ENCODE results near the gene CLEC1A. TPM values are rescaled to one million over a fixed set of nuclear protein-coding genes. Genes with fewer than 3 reads are reported as not detected.

The CLEC1A gene
- total RNA-seq, 2 experiments from 2014 or later = not detected

GRCh38 chr12:10088955-10089900 lies 9.6 kb downstream of the CLEC1A start:
- DNase-seq = no peak
- Mint-ChIP-seq H3K4me1 (peaks cover 3% of the 10 kb centered on the region), H3K36me3 (peaks cover 1% of the 10 kb centered on the region), H3K9me3 (peaks cover 3% of the 10 kb centered on the region), H3K27me3 (peaks cover 10% of the 10 kb centered on the region), H3K4me3 (no peak overlapping the region), H3K27ac (no peak overlapping the region)
- POLR2A ChIA-PET = no interaction called here
- no peak for ATAC-seq (ENCODE audit: low read depth)

GRCh38 chr12:10088031-10088430 lies 10.8 kb downstream of the CLEC1A start:
- ATAC-seq (ENCODE audit: low read depth) (no peak), DNase-seq (no peak)
- Mint-ChIP-seq H3K9me3 (peaks cover 7% of the 10 kb centered on the region), H3K36me3 (peaks cover 1% of the 10 kb centered on the region), H3K4me3 (no peak overlapping the region), H3K27ac (no peak overlapping the region), H3K27me3 (peaks cover 10% of the 10 kb centered on the region), H3K4me1 (peaks cover 3% of the 10 kb centered on the region)
- POLR2A ChIA-PET = no interaction called here

GRCh38 chr12:10086387-10086786 lies 12.4 kb downstream of the CLEC1A start:
- no peak for ATAC-seq (ENCODE audit: low read depth)
- POLR2A ChIA-PET = no interaction called here
- DNase-seq = no peak
- Mint-ChIP-seq H3K9me3 (peaks cover 9% of the 10 kb centered on the region), H3K36me3 (peaks cover 1% of the 10 kb centered on the region), H3K4me3 (no peak overlapping the region), H3K27me3 (peaks cover 11% of the 10 kb centered on the region), H3K27ac (no peak overlapping the region), H3K4me1 (peaks cover 3% of the 10 kb centered on the region)

GRCh38 chr12:10084733-10085132 lies 14.1 kb downstream of the CLEC1A start:
- POLR2A ChIA-PET = no interaction called here
- peaks cover 1% of the 10 kb centered on the region for H3K36me3 Mint-ChIP-seq
- H3K9me3 Mint-ChIP-seq = peaks cover 12% of the 10 kb centered on the region
- peaks cover 9% of the 10 kb centered on the region for H3K27me3 Mint-ChIP-seq
- ATAC-seq (ENCODE audit: low read depth) = no peak
- no peak overlapping the region for H3K4me3 Mint-ChIP-seq
- DNase-seq = no peak
- H3K4me1 Mint-ChIP-seq = no peaks in the 10 kb centered on the region
- no peak overlapping the region for H3K27ac Mint-ChIP-seq

- Mint-ChIP-seq H3K27me3 (peaks cover 9% of the 10 kb centered on the region), H3K36me3 (peaks cover 1% of the 10 kb centered on the region), H3K27ac (no peak overlapping the region), H3K4me3 (no peak overlapping the region), H3K4me1 (no peaks in the 10 kb centered on the region), H3K9me3 (peaks cover 12% of the 10 kb centered on the region)
- POLR2A ChIA-PET = no interaction called here
- DNase-seq = no peak
- no peak for ATAC-seq (ENCODE audit: low read depth)
Measured at GRCh38 chr12:10082117-10082874, 16.5 kb downstream of the CLEC1A start.

- peaks cover 23% of the 10 kb centered on the region for H3K27me3 Mint-ChIP-seq
- H3K27ac Mint-ChIP-seq = no peak overlapping the region
- ATAC-seq (ENCODE audit: low read depth) (no peak), DNase-seq (no peak)
- POLR2A ChIA-PET = no interaction called here
- H3K4me3 Mint-ChIP-seq = no peak overlapping the region
- no peaks in the 10 kb centered on the region for H3K9me3 Mint-ChIP-seq
- H3K36me3 Mint-ChIP-seq = no peaks in the 10 kb centered on the region
- H3K4me1 Mint-ChIP-seq = no peaks in the 10 kb centered on the region
Measured at GRCh38 chr12:10075451-10075850, 23.3 kb downstream of the CLEC1A start.

GRCh38 chr12:10073261-10073660 lies 25.5 kb downstream of the CLEC1A start:
- DNase-seq = no peak
- H3K36me3 Mint-ChIP-seq = no peaks in the 10 kb centered on the region
- H3K27me3 Mint-ChIP-seq = peaks cover 24% of the 10 kb centered on the region
- no peaks in the 10 kb centered on the region for H3K9me3 Mint-ChIP-seq
- H3K4me3 Mint-ChIP-seq = no peak overlapping the region
- ATAC-seq (ENCODE audit: low read depth) = no peak
- H3K27ac Mint-ChIP-seq = no peak overlapping the region
- H3K4me1 Mint-ChIP-seq = no peaks in the 10 kb centered on the region
- POLR2A ChIA-PET = no interaction called here

GRCh38 chr12:10072131-10072530 lies 26.7 kb downstream of the CLEC1A start:
- DNase-seq = no peak
- H3K27ac Mint-ChIP-seq = no peak overlapping the region
- H3K4me1 Mint-ChIP-seq = no peaks in the 10 kb centered on the region
- H3K36me3 Mint-ChIP-seq = no peaks in the 10 kb centered on the region
- POLR2A ChIA-PET = no interaction called here
- no peak for ATAC-seq (ENCODE audit: low read depth)
- H3K9me3 Mint-ChIP-seq = no peaks in the 10 kb centered on the region
- H3K27me3 Mint-ChIP-seq = peaks cover 29% of the 10 kb centered on the region
- H3K4me3 Mint-ChIP-seq = no peak overlapping the region

GRCh38 chr12:10070380-10070779 lies 28.4 kb downstream of the CLEC1A start:
- no peak overlapping the region for H3K4me3 Mint-ChIP-seq
- no peak overlapping the region for H3K27ac Mint-ChIP-seq
- DNase-seq = no peak
- no peaks in the 10 kb centered on the region for H3K9me3 Mint-ChIP-seq
- H3K27me3 Mint-ChIP-seq = peaks cover 25% of the 10 kb centered on the region
- no peaks in the 10 kb centered on the region for H3K36me3 Mint-ChIP-seq
- H3K4me1 Mint-ChIP-seq = no peaks in the 10 kb centered on the region
- ATAC-seq (ENCODE audit: low read depth) = no peak
- POLR2A ChIA-PET = no interaction called here

- DNase-seq (no peak), ATAC-seq (ENCODE audit: low read depth) (no peak)
- Mint-ChIP-seq H3K36me3 (no peaks in the 10 kb centered on the region), H3K27me3 (peaks cover 25% of the 10 kb centered on the region), H3K4me1 (peaks cover 2% of the 10 kb centered on the region), H3K9me3 (no peaks in the 10 kb centered on the region), H3K27ac (no peak overlapping the region), H3K4me3 (no peak overlapping the region)
- POLR2A ChIA-PET = no interaction called here
Measured at GRCh38 chr12:10069976-10070375, 28.8 kb downstream of the CLEC1A start.

GRCh38 chr12:10069099-10069498 lies 29.7 kb downstream of the CLEC1A start:
- Mint-ChIP-seq H3K36me3 (no peaks in the 10 kb centered on the region), H3K9me3 (no peaks in the 10 kb centered on the region), H3K27ac (no peak overlapping the region), H3K4me3 (no peak overlapping the region), H3K27me3 (peaks cover 25% of the 10 kb centered on the region), H3K4me1 (peaks cover 2% of the 10 kb centered on the region)
- ATAC-seq (ENCODE audit: low read depth) = no peak
- no peak for DNase-seq
- POLR2A ChIA-PET = no interaction called here

GRCh38 chr12:10068644-10069043 lies 30.1 kb downstream of the CLEC1A start:
- ATAC-seq (ENCODE audit: low read depth) (no peak), DNase-seq (no peak)
- Mint-ChIP-seq H3K4me1 (peaks cover 2% of the 10 kb centered on the region), H3K36me3 (no peaks in the 10 kb centered on the region), H3K27ac (no peak overlapping the region), H3K27me3 (peaks cover 27% of the 10 kb centered on the region), H3K4me3 (no peak overlapping the region), H3K9me3 (no peaks in the 10 kb centered on the region)
- POLR2A ChIA-PET = no interaction called here

GRCh38 chr12:10067942-10068341 lies 30.8 kb downstream of the CLEC1A start:
- no peak overlapping the region for H3K4me3 Mint-ChIP-seq
- peaks cover 2% of the 10 kb centered on the region for H3K4me1 Mint-ChIP-seq
- no peaks in the 10 kb centered on the region for H3K36me3 Mint-ChIP-seq
- DNase-seq (no peak), ATAC-seq (ENCODE audit: low read depth) (no peak)
- no peak overlapping the region for H3K27ac Mint-ChIP-seq
- H3K27me3 Mint-ChIP-seq = peaks cover 27% of the 10 kb centered on the region
- POLR2A ChIA-PET = no interaction called here
- no peaks in the 10 kb centered on the region for H3K9me3 Mint-ChIP-seq

GRCh38 chr12:10067264-10067663 lies 31.5 kb downstream of the CLEC1A start:
- Mint-ChIP-seq H3K4me3 (no peak overlapping the region), H3K4me1 (peaks cover 2% of the 10 kb centered on the region), H3K27me3 (peaks cover 29% of the 10 kb centered on the region), H3K36me3 (no peaks in the 10 kb centered on the region), H3K9me3 (no peaks in the 10 kb centered on the region), H3K27ac (no peak overlapping the region)
- no peak for DNase-seq
- POLR2A ChIA-PET = no interaction called here
- no peak for ATAC-seq (ENCODE audit: low read depth)
